KOPT-K1 (cell line): ENCODE results near the gene EN1.

Source experiments
- H3K27ac ChIP-seq: fragments of 200-600 bp; sonication (generic); 2 replicates; pipeline ENCODE4 v1.5.1; 2016; ENCODE audit warnings: antibody characterized with exemption, mild to moderate bottlenecking, low read depth, low read length; ENCODE audit not compliant: poor library complexity, severe bottlenecking
- H3K36me3 ChIP-seq: fragments of 200-600 bp; sonication (generic); 2 replicates; pipeline ENCODE4 v1.5.1; 2017; ENCODE audit warnings: antibody characterized with exemption, mild to moderate bottlenecking, low read length, moderate library complexity; ENCODE audit not compliant: insufficient read depth
- H3K9me3 ChIP-seq: fragments of 200-600 bp; sonication (generic); 2 replicates; pipeline ENCODE4 v1.5.1; 2017; ENCODE audit warnings: antibody characterized with exemption, low read length, mild to moderate bottlenecking; ENCODE audit not compliant: insufficient read depth, poor library complexity, severe bottlenecking

EN1 gene

GRCh38 chr2:118850168-118850900 is 2.9 kb upstream of the EN1 start:
- H3K36me3 ChIP-seq = no peaks in the 10 kb centered on the region
- H3K27ac ChIP-seq = no peak overlapping the region
- H3K9me3 ChIP-seq = no peaks in the 10 kb centered on the region

- H3K27ac ChIP-seq = no peak overlapping the region
- no peaks in the 10 kb centered on the region for H3K36me3 ChIP-seq
- no peaks in the 10 kb centered on the region for H3K9me3 ChIP-seq
These were observed 2.0 kb upstream of the EN1 start for GRCh38 chr2:118849226-118850167.

GRCh38 chr2:118848381-118849225 is 1.2 kb upstream of the EN1 start:
- Histone ChIP-seq H3K9me3 (no peaks in the 10 kb centered on the region), H3K36me3 (no peaks in the 10 kb centered on the region), H3K27ac (no peak overlapping the region)

GRCh38 chr2:118847762-118848172 is 319 bp upstream of the EN1 start:
- H3K27ac ChIP-seq = no peak overlapping the region
- H3K9me3 ChIP-seq = no peaks in the 10 kb centered on the region

GRCh38 chr2:118846442-118846952 is 951 bp downstream of the EN1 start:
- H3K36me3 ChIP-seq = no peaks in the 10 kb centered on the region
- no peaks in the 10 kb centered on the region for H3K9me3 ChIP-seq
- no peak overlapping the region for H3K27ac ChIP-seq

More at GRCh38 chr2:118847762-118848172, 319 bp upstream of the EN1 start:
- no peaks in the 10 kb centered on the region for H3K36me3 ChIP-seq

GRCh38 chr2:118845522-118846441 is 1.7 kb downstream of the EN1 start:
- Histone ChIP-seq H3K27ac (no peak overlapping the region), H3K9me3 (no peaks in the 10 kb centered on the region), H3K36me3 (no peaks in the 10 kb centered on the region)

GRCh38 chr2:118845005-118845521 is 2.4 kb downstream of the EN1 start:
- H3K9me3 ChIP-seq = no peaks in the 10 kb centered on the region
- no peak overlapping the region for H3K27ac ChIP-seq
- H3K36me3 ChIP-seq = no peaks in the 10 kb centered on the region

- Histone ChIP-seq H3K36me3 (no peaks in the 10 kb centered on the region), H3K27ac (no peak overlapping the region), H3K9me3 (no peaks in the 10 kb centered on the region)
These were observed 3.0 kb downstream of the EN1 start for GRCh38 chr2:118844261-118845004.

- H3K36me3 ChIP-seq = no peaks in the 10 kb centered on the region
- no peaks in the 10 kb centered on the region for H3K9me3 ChIP-seq
- no peak overlapping the region for H3K27ac ChIP-seq
These were observed 3.8 kb downstream of the EN1 start for GRCh38 chr2:118843483-118844132.

- Histone ChIP-seq H3K27ac (no peak overlapping the region), H3K9me3 (no peaks in the 10 kb centered on the region), H3K36me3 (no peaks in the 10 kb centered on the region)
These were observed 4.6 kb downstream of the EN1 start for GRCh38 chr2:118842661-118843482.

- H3K36me3 ChIP-seq = no peaks in the 10 kb centered on the region
These were observed 5.5 kb downstream of the EN1 start for GRCh38 chr2:118841828-118842461.

GRCh38 chr2:118841450-118841827 is 6.0 kb downstream of the EN1 start:
- H3K36me3 ChIP-seq = no peaks in the 10 kb centered on the region
- H3K27ac ChIP-seq = no peak overlapping the region
- H3K9me3 ChIP-seq = no peaks in the 10 kb centered on the region

More at GRCh38 chr2:118841828-118842461, 5.5 kb downstream of the EN1 start:
- Histone ChIP-seq H3K9me3 (no peaks in the 10 kb centered on the region), H3K27ac (no peak overlapping the region)
